C4-2B (cell line): Measurements from ENCODE around the gene NRARP.

Experiments
- CTCF ChIP-seq: fragments of 450-650 bp; conservative IDR thresholded peaks from 2 replicates; pipeline ENCODE4 v1.5.1; 2017; ENCODE audit warnings: mild to moderate bottlenecking
- ZFX ChIP-seq: fragments of 450-650 bp; IDR thresholded peaks from 2 replicates; pipeline ENCODE4 v1.6.1; 2017

DNA sequence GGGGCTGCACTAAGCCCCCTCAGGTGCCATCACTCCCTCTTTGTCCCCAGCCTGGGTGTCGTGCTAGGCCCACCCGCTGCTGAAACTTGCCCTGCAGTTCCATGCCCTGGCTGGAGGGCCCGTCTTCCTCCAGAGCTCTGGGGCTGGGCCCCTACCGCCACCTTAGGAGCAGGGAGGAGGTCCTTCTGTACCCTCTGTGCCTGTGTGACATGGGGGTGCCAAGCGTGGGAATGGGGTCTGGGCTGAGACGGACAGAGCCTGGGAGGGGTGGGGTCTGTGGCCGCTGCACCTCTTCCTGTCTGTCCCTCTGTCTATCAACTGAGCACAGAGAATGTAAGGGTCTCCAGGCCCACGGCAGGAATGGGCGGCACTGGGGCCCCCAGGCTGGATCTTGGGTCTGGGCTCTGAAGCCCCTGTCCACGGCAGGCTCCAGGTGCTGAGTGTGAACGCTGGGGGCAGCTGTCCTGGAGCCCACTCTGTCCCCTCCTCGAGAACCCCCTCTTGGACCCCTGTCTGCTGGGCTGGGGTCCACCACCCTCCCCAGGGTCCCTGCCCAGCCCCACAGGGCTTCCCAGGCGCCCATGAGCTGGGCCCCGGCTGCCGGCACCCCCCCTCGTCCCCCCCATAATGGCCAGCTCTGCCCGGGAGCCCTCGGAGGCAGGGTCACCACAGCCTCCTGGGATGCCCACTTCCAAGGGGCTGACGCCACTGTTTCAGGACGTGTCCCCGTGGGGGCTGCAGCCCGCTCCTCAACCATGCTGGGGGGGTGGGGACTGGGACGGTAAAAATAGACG lies 15.8 kb upstream of the NRARP start:
- TF ChIP-seq CTCF (no peak), ZFX (no peak)
